Thoracic aorta (tissue), 2 donors: Measurements from ENCODE around the gene CP. TPM values are rescaled to one million over a fixed set of nuclear protein-coding genes. Genes with fewer than 3 reads are reported as not detected.

ENCODE experiments used
- ATAC-seq: fragments of 150-250 bp; one replicate; pipeline ENCODE4 v1.8.0; 2017; ENCODE audit warnings: low read depth; ENCODE audit not compliant: insufficient number of reproducible peaks, low FRiP score
- DNase-seq: peaks from one replicate; pipeline ENCODE4 v3.0.0-alpha.2; 2020; ENCODE audit warnings: low spot score
- H3K27ac ChIP-seq, 2 donors: fragments of 200-600 bp; sonication (generic); 1 replicate in 1 of 2; 2 replicates in 1 of 2; pipeline ENCODE4 v1.5.1; 2016; ENCODE audit warnings: mild to moderate bottlenecking in 2 of 2, moderate library complexity in 2 of 2
- H3K27me3 ChIP-seq: fragments of 200-600 bp; sonication (generic); replicated peaks from 2 replicates; pipeline ENCODE4 v1.6.0; 2016; ENCODE audit warnings: mild to moderate bottlenecking; ENCODE audit not compliant: insufficient read depth
- H3K36me3 ChIP-seq: fragments of 200-600 bp; sonication (generic); one replicate; pipeline ENCODE4 v1.5.1; 2016
- H3K4me1 ChIP-seq, 2 donors: fragments of 200-600 bp; sonication (generic); 1 replicate in 1 of 2; 2 replicates in 1 of 2; pipeline versions ENCODE4 v1.5.1 to v1.6.0; 2016; ENCODE audit warnings: low read depth in 2 of 2, mild to moderate bottlenecking in 1 of 2; ENCODE audit not compliant: control insufficient read depth in 1 of 2
- H3K4me3 ChIP-seq: fragments of 200-600 bp; sonication (generic); 2 replicates; pipeline ENCODE4 v1.5.1; 2016; ENCODE audit warnings: mild to moderate bottlenecking
- H3K9me3 ChIP-seq: fragments of 200-600 bp; sonication (generic); 2 replicates; pipeline ENCODE4 v1.5.1; 2016
- CTCF ChIP-seq: fragments of 200-600 bp; sonication (generic); IDR thresholded peaks from one replicate; pipeline ENCODE4 v1.5.1; 2019; ENCODE audit warnings: antibody characterized with exemption
- total RNA-seq, 2 donors: library from RNA; depleted of rRNA; stranded (reverse); fragments of >200 nt; gene quantifications; one replicate each; pipeline versions ENCODE4 v1.1.0 to v1.2.3, GENCODE V29; 2016

The CP gene
- total RNA-seq, 2 donors from 2014 or later = 58.1 to 64.0 TPM

- no peak for ATAC-seq
- H3K4me3 ChIP-seq = no peak overlapping the region
These were observed 12.2 kb downstream of the CP start for GRCh38 chr3:149209431-149209830.

GRCh38 chr3:149207475-149207874 is 14.2 kb downstream of the CP start:
- TF ChIP-seq CTCF = no peak
- ATAC-seq = no peak
- no peak overlapping the region for H3K27ac ChIP-seq

More at GRCh38 chr3:149209431-149209830, 12.2 kb downstream of the CP start:
- H3K4me1 ChIP-seq = no peaks in the 10 kb centered on the region
- H3K27ac ChIP-seq = no peak overlapping the region
- H3K36me3 ChIP-seq = no peaks in the 10 kb centered on the region
- DNase-seq = no peak
- H3K27me3 ChIP-seq = no peaks in the 10 kb centered on the region
- no peak for TF ChIP-seq CTCF
- H3K9me3 ChIP-seq = no peaks in the 10 kb centered on the region

GRCh38 chr3:149204390-149204991 is 17.1 kb downstream of the CP start:
- no peaks in the 10 kb centered on the region for H3K9me3 ChIP-seq
- H3K27ac ChIP-seq = no peak overlapping the region
- H3K4me3 ChIP-seq = no peak overlapping the region
- no peak for DNase-seq
- H3K27me3 ChIP-seq = no peaks in the 10 kb centered on the region
- H3K4me1 ChIP-seq = no peaks in the 10 kb centered on the region
- H3K36me3 ChIP-seq = no peaks in the 10 kb centered on the region
- no peak for ATAC-seq
- TF ChIP-seq CTCF = no peak

More at GRCh38 chr3:149207475-149207874, 14.2 kb downstream of the CP start:
- Histone ChIP-seq H3K4me3 (no peak overlapping the region), H3K9me3 (no peaks in the 10 kb centered on the region), H3K36me3 (no peaks in the 10 kb centered on the region), H3K4me1 (no peaks in the 10 kb centered on the region), H3K27me3 (no peaks in the 10 kb centered on the region)
- no peak for DNase-seq

- no peaks in the 10 kb centered on the region for H3K9me3 ChIP-seq
- DNase-seq = no peak
- no peak overlapping the region for H3K4me3 ChIP-seq
- no peaks in the 10 kb centered on the region for H3K27me3 ChIP-seq
- H3K27ac ChIP-seq = no peak overlapping the region
- no peaks in the 10 kb centered on the region for H3K4me1 ChIP-seq
- ATAC-seq = no peak
- TF ChIP-seq CTCF = no peak
- no peaks in the 10 kb centered on the region for H3K36me3 ChIP-seq
These were observed 17.9 kb downstream of the CP start for GRCh38 chr3:149203758-149204157.

- no peak for TF ChIP-seq CTCF
- H3K4me3 ChIP-seq = no peak overlapping the region
- peaks cover 0 to 5% of the 10 kb centered on the region in 2 donors for H3K4me1 ChIP-seq
- no peaks in the 10 kb centered on the region for H3K36me3 ChIP-seq
- no peaks in the 10 kb centered on the region for H3K9me3 ChIP-seq
- DNase-seq = no peak
- no peak for ATAC-seq
- H3K27ac ChIP-seq = no peak overlapping the region
- H3K27me3 ChIP-seq = no peaks in the 10 kb centered on the region
These were observed 22.2 kb downstream of the CP start for GRCh38 chr3:149199474-149199873.
